GM13976 (cell line): Measurements from ENCODE around the gene VWA1.

Source experiments
- DNase-seq: peaks from one replicate; pipeline ENCODE4 v3.0.0; 2012; ENCODE audit warnings: low spot score
- in situ Hi-C: fragments of 300-500 bp; cut with MboI; formaldehyde crosslinking; loops from one replicate; pipeline ENCODE4 v1.12.0; 2022; ENCODE audit warnings: low sequenced_read_pairs, mixed read lengths, inconsistent platforms; ENCODE audit not compliant: unreplicated experiment
- TF ChIP-seq, protein P1 (sequence below): IDR thresholded peaks from 2 replicates; pipeline ENCODE4 v1.5.1; 2012; ENCODE audit warnings: borderline replicate concordance, mild to moderate bottlenecking; ENCODE audit not compliant: insufficient read depth; ENCODE audit errors: extremely low read depth, missing control alignments, control extremely low read depth

Gene VWA1

DNA sequence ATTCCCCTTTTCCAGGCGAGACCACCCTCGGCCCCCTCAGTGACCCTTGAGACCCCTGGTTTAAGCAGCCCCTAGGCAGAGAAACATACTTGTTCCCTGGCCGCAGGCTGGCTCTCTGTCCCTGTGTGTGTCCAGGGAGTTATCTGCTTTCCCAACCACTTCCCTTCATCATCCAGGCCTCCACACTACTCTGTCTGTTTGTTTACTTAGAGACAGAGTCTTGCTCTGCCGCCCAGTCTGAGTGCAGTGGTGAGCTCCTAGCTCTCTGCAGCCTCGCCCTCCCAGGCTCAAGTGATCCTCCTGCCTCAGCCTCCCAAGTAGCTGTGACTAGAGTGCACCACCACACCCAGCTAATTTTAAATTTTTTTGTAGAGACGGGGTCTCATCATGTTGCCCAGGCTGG is 5.8 kb upstream of the VWA1 start:
- TF ChIP-seq, protein P1, sequence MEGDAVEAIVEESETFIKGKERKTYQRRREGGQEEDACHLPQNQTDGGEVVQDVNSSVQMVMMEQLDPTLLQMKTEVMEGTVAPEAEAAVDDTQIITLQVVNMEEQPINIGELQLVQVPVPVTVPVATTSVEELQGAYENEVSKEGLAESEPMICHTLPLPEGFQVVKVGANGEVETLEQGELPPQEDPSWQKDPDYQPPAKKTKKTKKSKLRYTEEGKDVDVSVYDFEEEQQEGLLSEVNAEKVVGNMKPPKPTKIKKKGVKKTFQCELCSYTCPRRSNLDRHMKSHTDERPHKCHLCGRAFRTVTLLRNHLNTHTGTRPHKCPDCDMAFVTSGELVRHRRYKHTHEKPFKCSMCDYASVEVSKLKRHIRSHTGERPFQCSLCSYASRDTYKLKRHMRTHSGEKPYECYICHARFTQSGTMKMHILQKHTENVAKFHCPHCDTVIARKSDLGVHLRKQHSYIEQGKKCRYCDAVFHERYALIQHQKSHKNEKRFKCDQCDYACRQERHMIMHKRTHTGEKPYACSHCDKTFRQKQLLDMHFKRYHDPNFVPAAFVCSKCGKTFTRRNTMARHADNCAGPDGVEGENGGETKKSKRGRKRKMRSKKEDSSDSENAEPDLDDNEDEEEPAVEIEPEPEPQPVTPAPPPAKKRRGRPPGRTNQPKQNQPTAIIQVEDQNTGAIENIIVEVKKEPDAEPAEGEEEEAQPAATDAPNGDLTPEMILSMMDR: no peak
- no peak for DNase-seq
- in situ Hi-C loops: no loop called here

DNA sequence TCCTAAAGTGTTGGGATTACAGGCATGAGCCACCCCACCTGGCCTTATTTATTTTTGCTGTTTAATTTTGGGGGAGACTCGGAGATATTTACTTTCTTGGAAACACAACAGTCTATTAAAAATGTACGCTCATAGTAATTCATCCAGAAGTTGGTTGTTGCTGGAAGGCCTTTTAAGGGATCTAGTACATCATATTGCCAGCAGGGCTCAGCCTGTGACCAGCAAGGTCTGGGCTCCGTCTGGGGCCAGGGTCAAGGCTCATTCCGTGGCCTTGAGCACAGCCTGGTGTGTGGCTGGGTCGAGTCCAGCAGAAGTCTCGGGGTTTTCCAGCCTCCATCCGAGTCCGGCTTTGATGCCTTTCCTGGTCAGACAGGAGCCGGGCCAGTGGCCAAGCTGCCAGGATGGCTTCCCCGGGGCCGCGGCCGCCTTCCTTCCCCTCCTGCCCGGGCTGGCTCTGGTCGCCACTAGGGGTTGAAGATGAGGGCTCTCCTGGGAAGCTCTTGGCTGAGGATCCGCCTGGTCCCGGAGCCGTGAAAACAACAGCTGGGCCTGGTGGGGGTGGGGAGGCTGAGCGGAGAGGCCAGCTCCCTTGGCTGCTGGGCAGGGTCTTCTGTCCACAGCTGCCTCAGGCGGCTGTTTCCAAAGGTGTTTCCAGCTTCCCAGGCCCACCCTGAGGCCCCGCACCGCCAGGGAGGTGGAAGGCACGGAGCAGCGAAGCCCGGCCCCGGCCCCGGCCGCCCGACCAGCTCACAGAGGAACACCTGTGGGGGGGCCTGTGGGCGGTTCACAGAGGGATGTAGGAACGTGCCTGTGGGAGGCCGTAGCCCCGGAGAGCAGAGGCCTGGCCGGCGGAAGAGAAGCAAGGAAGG is 5.1 kb upstream of the VWA1 start:
- no peak for DNase-seq
- TF ChIP-seq, protein P1: no peak
- in situ Hi-C loops: no loop called here

DNA sequence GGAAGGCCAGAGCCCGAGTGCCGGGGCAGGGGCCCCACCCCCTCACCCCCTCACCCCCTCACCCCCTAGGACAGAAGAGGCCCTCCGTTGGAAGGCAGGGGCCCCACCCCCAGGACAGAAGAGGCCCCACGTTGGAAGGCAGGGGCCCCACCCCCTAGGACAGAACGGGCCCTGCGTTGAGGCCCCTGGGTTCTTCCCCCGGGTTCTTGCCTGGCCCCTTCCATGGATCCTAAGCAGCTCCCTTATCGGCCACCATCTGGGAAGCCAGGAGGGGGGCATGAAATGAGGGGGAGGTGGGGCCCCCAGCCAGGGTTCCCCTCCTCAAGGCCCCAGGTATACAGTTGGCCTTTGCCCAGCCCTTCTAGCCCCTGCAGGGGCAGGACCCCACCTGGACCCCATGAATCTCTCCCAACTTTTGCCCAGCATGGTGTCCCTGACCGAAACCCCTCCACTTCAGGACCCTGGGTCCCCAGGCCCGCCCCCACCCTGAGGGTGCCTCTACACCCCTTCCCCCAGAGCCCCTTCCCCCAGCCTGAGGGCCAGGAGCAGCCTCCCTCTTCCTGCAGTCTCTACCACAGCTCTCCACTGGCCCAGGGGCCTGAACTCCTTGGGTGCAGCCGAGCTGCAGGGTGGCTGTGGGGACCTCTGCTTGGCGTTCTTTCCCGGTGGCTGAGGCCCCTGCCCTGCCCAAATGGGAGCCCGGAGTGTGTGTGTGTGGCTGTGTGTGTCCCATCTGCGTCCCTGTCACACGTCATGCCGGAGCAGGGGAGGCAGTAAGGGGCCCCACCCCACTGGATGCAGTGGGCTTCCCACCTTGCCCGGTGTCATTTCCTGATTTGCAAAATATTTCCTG is 4.3 kb upstream of the VWA1 start:
- TF ChIP-seq, protein P1: no peak
- in situ Hi-C loops: no loop called here
- DNase-seq: peak; percentile 24

DNA sequence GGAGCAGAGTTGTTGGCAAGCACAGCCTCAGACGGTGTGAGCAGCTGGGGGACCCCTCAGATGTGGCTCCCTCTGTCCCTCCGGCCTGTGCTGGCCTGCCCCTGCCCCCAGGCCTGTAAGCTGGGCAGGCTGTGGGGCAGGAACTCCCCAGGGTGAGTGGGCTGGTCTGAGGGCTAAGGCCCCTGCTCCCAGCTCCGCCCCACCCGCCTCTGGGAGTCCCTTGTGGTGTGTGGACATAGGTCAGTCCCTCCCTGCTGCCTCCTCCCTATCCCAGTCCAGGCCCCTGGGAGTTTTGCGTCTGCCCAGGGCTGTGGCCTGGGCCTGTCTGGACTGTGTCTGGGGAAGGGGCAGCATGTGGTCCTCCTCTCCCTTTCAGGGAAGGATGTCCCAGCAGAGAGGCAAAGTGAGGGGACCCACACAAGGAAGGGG is 3.6 kb upstream of the VWA1 start:
- TF ChIP-seq, protein P1: no peak
- in situ Hi-C loops: no loop called here
- DNase-seq: peak; percentile 42

DNA sequence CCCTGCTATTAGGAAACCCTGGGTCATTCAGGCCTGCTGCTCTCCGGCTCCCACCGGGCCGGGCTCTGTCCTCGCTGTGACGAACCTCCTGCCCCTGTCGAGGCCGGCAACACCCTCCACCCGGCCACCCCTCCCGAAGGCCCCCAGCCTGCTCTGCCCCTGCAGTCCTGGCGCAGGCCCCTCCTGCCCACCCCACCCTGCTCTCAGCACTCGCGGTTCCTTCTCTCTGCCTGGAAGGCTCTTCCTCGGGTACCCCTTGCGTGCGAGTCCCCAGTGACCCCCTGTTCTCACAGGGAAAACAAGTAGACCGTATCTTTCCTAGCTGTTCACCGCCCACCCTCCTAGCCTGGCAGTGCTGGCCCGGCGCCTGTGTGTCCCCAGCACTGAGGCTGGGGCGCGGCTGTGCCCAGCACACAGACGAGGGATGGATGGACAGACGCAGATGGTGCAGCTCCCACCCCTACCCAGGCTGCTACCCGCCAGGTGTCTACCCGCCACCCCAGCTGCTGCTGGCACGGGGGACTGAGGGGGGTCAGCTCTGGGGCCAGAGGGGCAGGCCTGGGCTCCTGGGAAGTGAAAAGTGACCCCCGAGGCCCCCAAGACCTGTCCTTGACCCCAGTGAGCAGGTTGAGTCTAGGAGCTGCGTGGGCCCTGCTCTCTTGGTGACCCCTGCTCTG is 3.1 kb upstream of the VWA1 start:
- TF ChIP-seq, protein P1: no peak
- peak; percentile 30 for DNase-seq
- in situ Hi-C loops: no loop called here
